ENCODE measurements around the gene GZMM.

Gene GZMM

DNA sequence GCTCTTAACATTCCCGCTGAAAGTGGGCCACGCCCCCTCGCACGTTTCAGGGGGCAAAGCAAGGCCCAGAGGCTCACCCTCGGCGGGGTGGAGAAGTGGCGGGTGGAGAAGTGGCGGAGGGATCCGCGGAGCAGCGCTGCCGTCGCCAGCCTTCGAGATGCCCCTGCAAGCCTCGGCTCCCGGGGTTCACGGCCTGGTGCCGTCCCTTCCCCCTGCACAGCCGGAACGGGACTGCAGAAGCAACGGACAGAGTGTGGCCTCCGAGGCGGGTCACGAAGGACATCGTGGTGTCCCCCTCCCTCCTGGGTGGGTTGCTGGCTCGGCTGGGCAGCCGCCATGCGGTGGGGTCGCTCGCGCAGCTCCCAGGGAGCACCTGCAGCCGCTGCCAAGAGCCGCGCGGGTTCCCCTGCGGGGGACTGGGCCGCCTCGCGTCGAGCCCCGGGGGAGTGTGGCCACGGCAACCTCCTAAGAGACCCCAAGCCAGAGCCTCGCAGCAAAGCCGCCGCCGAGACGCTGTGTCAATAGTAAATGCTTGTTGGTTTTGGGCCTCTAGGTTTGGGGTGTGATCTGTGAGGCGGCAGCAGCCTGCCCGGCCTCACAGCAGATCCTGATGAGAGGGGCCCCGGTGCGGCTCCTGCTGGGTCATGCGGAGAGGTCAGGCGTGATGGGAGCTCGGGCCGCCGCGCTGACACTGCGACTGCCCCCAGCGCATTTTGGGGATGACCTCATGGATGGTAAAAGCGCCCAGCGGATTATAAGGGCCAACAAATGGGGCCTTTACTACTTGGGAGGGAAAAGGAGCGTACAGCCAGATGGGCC lies 31.1 kb upstream of the GZMM start:
- DNase-seq, result peak; percentile 82

DNA sequence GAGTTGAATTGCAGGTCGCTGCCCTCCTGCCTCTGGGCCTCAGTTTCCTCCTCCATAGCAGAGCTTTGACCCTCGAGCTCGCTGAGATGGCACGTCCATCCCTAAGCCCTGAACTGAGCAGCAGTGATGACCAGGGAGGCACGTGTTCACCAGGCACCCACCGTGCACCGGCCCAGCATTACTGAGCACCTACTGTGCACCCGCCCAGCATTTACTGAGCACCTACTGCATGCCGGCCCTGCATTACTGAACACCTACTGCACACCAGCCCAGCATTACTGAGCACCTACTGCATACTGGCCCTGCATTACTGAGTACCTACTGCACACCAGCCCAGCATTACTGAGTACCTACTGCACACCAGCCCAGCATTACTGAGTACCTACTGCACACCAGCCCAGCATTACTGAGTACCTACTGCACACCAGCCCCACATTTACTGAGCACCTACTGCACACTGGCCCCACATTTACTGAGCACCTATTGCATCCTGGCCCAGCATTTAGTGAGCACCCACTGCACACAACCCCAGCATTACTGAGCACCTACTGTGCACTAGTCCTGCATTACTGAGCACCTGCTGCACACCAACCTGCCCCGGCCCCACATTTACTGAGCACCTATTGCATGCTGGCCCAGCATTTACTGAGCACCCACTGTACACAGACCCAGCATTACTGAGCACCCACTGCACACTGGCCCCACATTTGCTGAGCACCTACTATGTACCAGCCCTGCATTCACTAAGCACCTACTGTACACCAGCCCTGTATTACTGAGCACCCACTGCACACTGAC lies 30.3 kb upstream of the GZMM start:
- DNase-seq, result no peak

DNA sequence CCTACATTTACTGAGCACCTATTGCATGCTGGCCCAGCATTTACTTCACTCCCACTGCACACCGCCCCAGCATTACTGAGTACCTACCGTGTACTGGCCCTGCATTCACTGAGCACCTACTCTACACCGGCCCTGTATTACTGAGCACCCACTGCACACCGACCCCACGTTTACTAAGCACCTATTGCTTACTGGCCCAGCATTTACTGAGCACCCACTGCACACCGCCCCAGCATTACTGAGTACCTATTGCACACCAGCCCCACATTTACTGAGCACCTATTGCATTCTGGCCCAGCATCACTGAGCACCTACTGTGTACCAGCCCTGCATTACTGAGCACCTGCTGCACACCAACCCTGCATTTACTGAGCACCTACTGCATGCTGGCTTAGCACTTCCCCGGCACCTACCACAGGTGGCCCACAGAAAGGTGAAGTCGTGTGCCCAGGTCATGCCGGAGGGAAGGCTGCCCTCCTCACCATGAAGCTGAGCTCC lies 29.6 kb upstream of the GZMM start:
- DNase-seq, result no peak

DNA sequence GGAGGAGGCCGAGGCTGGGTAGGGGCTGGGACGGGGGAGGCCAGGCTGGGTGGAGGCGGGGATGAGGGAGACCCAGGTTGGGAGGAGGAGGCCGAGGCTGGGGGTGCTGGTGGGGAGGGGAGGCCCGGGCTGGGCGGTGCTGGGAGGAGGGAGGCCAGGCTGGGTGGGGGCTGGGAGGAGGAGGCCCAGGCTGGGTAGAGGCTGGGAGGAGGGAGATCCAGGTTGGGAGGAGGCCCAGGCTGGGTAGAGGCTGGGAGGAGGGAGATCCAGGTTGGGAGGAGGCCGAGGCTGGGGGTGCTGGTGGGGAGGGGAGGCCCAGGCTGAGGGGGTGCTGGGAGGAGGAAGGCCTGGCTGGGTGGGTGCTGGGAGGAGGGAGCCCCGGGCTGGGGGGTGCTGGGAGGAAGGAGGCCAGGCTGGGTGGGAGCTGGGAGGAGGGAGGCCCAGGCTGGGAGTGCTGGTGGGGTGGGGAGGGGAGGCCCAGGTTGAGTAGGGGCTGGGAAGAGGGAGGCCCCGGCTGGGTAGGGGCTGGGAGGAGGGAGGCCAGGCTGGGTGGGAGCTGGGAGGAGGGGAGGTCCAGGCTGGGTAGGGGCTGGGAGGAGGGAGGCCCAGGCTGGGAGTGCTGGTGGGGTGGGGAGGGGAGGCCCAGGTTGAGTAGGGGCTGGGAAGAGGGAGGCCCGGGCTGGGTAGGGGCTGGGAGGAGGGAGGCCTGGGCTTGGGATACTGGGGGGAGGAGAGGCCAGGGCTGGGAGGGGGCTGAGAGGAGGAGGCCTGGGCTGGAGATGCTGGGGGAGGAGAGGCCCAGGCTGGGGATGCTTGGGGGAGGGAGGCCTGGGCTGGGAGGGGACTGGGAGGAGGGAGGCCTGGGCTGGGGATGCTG lies 25.9 kb upstream of the GZMM start:
- no peak for DNase-seq

DNA sequence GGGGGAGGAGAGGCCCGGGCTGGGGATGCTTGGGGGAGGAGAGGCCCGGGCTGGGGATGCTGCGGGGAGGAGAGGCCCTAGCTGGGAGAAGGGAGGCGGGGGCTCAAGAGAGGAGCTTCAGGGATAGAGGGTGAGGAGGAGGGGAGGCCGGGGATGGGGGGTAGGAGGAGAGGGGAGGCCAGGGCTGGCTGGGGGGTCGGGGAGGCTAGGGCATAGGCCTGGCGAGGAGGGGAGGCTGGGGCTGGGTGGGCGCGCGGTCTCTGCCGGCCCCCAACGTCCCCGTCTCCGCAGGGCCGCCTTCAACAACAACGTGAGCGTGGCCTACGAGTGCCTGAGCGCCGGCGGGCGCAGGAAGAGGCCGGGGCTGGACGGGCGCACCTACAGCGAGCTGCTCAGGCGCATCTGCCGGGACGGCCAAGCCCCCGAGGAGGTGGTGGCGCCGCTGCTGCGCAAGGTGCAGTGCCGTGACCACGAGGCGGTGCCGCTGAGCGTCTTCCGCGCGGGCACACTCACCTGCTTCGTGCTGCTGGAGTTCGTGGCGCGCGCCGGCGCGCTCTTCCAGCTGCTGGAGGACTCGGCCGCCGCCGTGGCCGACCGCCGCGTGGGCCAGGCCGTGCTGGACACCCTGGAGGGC lies 25.1 kb upstream of the GZMM start:
- DNase-seq, result no peak

DNA sequence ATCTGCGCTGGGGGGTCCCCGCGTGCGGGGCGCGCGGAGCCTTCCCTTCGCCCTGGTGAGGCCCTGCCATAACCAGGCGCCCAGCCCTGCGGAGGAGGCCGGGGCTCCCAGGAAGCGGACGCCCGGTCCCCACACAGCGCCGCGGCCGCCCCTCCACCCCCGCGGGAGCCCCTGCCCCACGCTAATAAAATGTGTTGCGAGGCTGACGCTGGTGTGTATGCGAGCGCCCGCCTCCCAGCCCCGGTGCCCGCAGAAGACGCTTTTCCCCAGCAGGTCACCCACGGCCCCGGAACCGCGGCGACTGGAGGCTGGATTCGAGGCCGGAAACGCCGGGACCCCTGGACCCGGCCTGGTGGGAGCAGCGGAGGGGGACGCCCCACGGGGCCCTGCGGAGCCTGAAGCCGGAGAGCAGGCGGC lies 24.4 kb upstream of the GZMM start:
- DNase-seq, result no peak

DNA sequence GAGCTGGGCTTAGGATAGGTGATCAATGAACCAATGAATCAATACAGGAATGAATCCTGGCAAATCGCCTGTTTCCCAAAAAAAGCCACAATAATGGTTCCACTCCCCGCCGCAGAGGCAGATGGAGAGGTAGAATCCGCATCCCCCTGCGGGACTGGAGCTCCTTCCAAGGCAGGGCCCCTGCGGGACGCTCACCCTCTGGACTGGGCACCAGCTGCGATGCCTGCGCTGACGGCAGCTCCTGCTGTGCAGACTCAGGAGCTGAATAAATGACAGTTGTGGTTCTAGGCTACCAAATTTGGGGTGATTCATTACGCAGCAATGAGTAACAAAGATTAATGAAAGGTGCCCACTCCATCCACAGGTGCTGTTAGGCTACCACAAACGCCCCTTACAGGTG lies 21.1 kb upstream of the GZMM start:
- no peak for DNase-seq

DNA sequence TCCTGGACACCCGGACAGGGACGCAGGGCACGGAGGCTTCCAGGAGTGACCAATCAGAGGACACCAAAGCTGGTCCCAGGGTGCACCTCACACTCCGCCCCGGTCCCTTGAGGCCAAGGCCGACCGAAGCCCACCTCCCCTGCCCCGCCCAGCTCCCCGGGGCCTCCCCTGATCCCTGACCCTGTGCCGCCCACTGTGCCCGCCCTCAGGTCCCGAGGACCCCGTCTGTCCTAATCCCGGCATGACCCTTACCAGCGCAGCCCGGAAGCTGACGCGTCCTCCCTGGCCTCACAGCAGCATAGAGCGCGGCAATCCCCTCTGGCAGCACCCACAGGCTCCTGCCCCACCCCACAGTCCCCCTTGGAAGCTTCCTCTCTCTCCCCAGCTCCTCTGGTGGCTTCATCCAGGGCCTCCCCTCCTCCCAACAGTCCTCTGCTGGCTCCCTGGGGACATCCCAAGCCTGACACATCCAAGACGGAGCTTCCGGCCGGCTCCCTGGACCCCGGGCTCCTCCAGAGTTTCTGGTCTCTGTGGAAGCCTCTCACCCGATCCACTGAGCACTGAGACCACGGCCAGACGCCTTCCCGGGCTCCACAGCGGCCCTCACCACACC lies 19.7 kb upstream of the GZMM start:
- no peak for DNase-seq

DNA sequence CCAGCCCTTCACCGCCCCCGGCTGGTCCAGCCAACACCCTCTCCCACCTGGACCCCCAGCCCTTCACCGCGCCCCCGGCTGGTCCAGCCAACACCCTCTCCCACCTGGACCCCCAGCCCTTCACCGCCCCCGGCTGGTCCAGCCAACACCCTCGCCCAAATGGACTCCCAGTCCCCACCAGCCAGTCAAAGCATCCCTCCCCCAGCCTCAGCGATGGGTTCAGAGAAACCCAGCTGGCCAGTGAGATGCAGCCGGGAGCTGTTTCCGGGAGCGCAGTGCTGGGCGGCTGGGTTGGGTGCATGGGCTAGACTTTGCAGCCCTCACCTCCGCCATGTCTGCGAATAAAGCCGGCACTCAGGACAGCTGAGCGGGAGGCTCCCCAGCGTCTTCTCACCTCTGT lies 18.8 kb upstream of the GZMM start:
- no peak for DNase-seq

DNA sequence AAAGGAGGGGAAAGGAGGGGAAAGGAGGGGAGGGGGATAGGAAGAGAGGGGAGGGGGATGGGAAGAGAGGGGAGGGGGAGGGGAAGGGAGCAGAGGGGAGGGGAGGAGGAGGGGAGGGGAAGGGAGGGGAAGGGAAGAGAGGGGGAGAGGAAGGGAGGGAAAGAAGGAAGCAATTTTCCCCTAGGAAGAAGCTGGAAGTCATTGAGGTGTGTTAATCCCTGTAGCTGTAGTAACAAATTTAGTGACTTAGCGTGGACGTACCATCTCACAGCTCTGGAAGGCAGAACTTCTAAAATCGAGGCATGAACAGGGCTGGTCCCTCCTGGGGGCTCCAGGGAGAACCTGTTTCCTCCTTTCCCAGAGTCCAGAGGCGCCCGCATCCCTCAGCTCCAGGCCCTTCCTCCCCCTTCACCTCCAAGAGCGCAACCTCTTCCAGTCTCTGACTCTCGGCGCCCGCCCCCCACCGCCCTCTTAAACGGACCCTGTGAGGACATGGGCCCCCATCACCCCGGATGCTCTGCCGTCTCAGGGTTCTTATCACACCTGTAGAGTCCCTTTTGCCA lies 17.9 kb upstream of the GZMM start:
- no peak for DNase-seq

DNA sequence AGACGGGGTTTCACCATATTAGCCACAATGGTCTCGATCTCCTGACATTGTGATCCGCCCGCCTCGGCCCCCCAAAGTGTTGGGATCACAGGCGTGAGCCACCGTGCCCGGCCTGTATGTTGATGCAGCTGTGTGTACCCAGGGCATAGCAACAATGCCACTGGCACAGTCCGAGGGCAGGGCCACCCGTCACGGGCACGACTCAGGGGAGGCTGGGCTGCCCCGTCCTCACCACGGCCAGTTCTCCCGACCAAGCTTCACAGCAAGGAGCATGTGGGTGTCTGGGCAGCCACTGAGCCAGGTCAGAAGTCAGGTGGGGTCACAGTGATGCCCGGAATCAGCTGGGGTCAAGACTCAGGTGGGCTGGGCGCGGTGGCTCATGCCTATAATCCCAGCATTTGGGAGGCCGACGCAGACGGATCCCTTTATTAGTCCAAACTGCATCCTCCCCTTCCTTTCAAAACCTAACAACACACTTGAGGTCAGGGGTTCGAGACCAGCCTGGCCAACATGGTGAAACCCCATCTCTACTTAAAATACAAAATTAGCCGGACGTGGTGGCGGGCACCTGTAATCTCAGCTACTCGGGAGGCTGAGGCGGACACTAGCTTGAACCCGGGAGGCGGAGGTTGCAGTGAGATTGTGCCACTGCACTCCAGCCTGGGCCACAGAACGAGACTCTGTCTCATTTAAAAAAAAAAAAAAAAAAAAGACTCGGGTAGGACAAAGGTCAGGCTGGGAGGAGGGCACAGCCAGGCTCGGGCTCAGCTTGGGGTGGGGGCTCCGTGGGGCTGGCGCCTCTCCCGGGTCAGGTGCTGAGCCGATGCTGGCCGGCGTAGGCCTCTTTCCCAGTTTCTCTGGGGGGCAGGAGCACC lies 13.5 kb upstream of the GZMM start:
- DNase-seq, result no peak

DNA sequence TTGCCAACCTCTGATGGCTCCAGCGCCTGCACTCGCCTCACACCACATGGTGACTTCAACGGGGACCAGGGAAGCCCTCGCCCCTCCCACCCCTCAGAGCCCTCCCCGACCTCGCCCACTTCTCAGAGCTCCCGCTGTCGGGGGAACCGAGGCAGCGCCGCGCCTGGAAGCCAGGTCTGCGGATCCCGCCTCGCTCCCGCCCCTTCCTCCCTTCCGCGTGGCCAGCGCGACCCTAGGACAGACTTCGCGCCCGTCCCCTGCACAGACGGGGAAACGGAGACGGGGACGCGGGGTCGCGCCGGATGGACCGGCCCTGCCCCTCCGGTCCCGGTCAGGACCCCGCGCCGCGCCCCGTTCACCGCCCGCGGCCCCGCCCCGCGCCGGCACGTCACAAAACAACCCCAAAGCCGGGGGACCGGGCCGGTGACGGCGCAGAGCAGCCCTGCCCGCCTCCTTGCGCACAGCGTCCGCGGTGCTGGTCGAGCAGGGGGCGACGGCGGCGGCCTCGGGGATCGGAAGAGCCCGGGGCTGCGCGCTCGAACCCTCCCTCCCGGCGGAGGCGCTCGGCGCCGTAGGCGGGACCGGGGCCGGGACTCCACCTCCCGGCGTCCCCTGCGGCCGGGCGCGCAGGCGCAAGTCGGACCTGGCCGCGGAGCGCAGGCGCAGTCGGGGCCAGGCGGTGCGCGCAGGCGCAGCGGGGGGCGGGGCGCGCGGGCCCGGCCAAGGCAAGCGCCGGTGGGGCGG lies 12.7 kb upstream of the GZMM start:
- DNase-seq, result peak; percentile 40

DNA sequence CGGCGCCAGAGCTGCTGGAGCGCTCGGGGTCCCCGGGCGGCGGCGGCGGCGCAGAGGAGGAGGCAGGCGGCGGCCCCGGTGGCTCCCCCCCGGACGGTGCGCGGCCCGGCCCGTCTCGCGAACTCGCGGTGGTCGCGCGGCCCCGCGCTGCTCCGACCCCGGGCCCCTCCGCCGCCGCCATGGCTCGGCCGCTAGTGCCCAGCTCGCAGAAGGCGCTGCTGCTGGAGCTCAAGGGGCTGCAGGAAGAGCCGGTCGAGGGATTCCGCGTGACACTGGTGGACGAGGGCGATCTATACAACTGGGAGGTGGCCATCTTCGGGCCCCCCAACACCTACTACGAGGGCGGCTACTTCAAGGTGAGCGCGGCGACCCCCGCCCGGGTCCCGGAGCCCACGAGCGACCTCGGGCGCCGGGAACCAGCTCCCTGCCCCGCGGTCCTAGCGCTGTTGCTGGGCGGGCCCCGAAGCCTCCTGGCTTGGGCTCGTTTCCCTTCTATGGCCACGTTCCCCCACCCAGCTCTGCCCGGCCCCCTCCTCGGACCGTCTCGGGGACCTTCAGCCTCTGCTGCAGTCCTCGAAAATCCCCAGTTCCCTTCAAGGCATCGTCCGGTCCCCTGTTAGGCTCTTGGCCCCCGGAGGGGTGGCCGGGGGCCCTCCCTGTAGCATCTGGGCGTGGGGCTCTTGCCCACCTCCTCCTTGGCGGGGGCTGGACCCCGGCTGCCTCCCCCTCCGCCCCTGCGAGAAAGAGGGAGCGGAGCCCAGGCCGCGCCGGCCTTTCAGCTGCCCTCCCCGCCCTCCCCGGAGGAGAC lies 11.9 kb upstream of the GZMM start, which contains the start of gene CDC34:
TSS of gene CDC34 (plus strand) at position 8 of the 808 bp plus-strand sequence. CDS start at position 180, 172 bp downstream.
- no peak for DNase-seq

DNA sequence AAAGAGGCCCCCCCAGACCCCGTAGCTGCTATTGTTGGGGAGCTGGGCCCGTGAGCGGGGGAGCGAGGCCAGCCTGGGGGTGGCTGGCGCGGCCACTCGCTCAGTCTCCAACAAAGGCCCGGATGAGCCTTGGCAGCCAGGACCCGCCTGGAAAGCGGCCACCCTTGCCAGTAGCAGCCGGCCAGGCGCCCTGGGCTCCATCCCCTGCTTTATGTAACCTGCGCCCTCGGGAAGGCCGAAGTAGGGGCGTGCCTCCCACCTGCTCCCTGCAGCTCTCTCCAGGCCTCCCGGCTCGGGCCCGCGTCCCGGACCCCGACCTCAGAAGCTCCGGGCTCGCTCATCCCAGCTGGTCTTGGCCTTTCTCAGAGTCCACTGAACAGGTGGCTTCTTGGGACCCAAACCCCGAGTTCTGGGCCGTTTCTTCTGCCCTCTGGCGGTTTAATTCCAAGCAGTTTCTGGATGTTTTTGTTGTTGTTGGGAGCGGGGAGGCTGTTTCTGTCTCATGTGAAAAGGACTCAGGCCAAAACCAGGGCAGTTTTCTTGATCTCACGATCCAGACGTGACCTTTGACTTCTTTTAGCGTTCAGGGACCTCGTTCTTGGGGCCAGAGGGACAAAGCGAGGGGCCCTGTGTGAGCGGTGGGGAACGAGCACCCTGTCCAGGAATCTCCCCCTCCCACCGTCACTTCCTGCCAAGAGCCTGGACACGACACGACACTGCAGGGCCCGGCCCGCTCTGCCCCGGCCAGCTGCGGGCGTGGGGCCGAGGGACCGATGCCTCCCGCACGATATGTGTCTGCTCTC lies 11.1 kb upstream of the GZMM start:
- no peak for DNase-seq

DNA sequence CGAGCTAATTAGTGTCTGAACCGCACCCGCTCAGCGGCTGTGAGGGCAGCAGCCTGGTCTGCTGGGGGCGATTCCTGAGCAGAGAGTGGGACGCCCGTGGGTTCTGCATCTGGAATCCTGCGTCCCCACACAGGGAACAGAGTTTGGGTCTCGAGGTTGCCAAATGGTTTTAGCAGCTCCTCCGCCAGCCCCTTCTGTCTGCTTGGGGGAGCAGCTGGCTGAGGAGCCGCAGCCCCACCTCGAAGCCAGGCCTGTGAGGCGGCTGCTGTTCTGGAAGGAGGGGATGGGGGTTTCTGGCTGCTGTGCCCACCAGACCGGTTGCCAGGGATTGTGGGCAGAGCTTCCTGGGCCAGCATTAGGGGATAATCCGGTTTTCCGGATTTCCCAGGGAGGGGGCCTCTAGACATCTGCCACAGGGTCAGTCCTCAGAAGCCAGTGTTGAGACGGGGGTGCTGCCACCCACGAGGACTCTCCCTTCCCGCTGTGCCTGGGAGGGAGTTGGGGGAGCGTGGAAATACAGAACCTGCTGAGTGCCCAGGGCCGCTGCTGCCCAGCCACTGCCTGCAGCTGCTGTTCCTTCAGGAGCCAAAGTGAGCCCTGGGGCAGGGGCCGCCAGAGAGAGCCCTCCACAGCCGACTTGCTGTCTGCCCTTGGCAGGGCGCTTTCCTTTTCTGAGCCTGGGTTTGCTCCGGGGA lies 10.3 kb upstream of the GZMM start:
- DNase-seq, result no peak

DNA sequence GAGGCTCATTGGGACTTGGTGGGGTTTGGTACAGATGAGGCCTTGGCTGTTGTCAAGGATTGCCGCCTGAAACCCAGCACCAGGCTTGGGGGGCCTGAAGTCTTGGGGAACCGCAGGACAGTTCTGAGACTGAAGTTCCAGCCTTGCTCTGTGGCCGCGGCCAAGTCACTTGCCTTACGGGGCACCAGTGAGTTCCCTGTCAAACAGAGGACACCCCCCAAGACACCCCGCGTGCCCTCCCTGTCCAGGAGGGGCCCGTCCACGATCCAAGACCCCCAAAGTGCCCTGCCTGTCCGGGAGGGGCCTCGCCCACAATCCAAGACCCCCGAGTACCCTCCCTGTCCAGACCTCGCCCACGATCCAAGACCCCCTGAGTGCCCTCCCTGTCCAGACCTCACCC lies 9.8 kb upstream of the GZMM start:
- no peak for DNase-seq
